WTC11 (cell line): ENCODE data around the gene TEX10.

ENCODE experiments used
- ATF3 ChIP-seq: sonication (generic); formaldehyde crosslinking; conservative IDR thresholded peaks from 2 replicates; pipeline ENCODE4 v1.8.1; 2022; ENCODE audit warnings: mild to moderate bottlenecking, missing genetic modification reagents
- CTCF ChIP-seq: fragments of 200-600 bp; IDR thresholded peaks from 2 replicates; pipeline ENCODE4 v1.8.0; 2022; ENCODE audit warnings: antibody characterized with exemption
- E2F1 ChIP-seq: sonication (generic); formaldehyde crosslinking; IDR thresholded peaks from 2 replicates; pipeline ENCODE4 v1.8.0; 2022; ENCODE audit warnings: mild to moderate bottlenecking, missing genetic modification reagents
- TCF7 ChIP-seq: sonication (generic); formaldehyde crosslinking; IDR thresholded peaks from 2 replicates; pipeline ENCODE4 v1.8.0; 2022; ENCODE audit warnings: mild to moderate bottlenecking, low read depth, missing genetic modification reagents, moderate library complexity
- ZNF317 ChIP-seq: sonication (generic); formaldehyde crosslinking; IDR thresholded peaks from 2 replicates; pipeline ENCODE4 v1.8.1; 2023; ENCODE audit warnings: low read depth, mild to moderate bottlenecking, moderate library complexity, missing genetic modification reagents, borderline replicate concordance

GRCh38 chr9:100303747-100304146, 49.0 kb downstream of the TEX10 start:
- TF ChIP-seq TCF7 (CRISPR knock-in tag) = no peak
- no peak for TF ChIP-seq CTCF
- TF ChIP-seq E2F1 (CRISPR knock-in tag) = no peak
- no peak for TF ChIP-seq ZNF317
- no peak for TF ChIP-seq ATF3 (CRISPR knock-in tag)
